K562 (cell line): Measurements from ENCODE around the gene UPF1. TPM values are rescaled to one million over a fixed set of nuclear protein-coding genes. Genes with fewer than 3 reads are reported as not detected.
"Not testable (repeated sequence)": the region's sequence is repeated elsewhere in the genome, so short reads cannot be mapped to it uniquely, and the experiment has no call there.

Experiments used
- ATAC-seq: fragments of 200-7000 bp; cut with Tn5 transposase; 3 replicates; pipeline ENCODE4 v1.9.1; 2020; ENCODE audit warnings: moderate library complexity
- BruUV-seq: library from RNA; stranded (reverse); fragments of 400-500 nt; replicated peaks from 2 replicates; lab custom pipeline; 2021; lab: Mats Ljungman, UMichigan
- CTCF ChIA-PET: fragments of 300-600 bp; formaldehyde crosslinking; extraction: SDS; loops from one replicate; lab custom pipeline; 2021; ENCODE audit warnings: low intra/inter-chr PET ratio; lab: Yijun Ruan, JAX
- POLR2A ChIA-PET: fragments of 300-600, 350-650 bp; sonication (Branson Sonifier 250); formaldehyde crosslinking; extraction: SDS; loops from one replicate; lab custom pipeline; 2021; ENCODE audit warnings: antibody characterized with exemption, inconsistent platforms; lab: Yijun Ruan, JAX
- DNase-seq, 4 experiments: peaks; one replicate each; pipeline versions ENCODE4 v3.0.0 to v3.0.0-alpha.2; 2011 to 2018; ENCODE audit warnings: low spot score in 3 of 4, mixed read lengths in 3 of 4; ENCODE audit errors: extremely low read depth in 1 of 4
- FAIRE-seq: peaks from 2 replicates; lab custom pipeline; 2011; peaks lifted over from hg19 to GRCh38; lab: Jason Lieb, UNC
- H2AFZ ChIP-seq: 2 replicates; pipeline ENCODE4 v1.6.0; 2011; ENCODE audit warnings: low read depth, low read length, control low read depth, inconsistent platforms
- H3K27ac ChIP-seq: fragments of 200-600 bp; 3 replicates; pipeline ENCODE4 v1.8.0; 2011; ENCODE audit warnings: low read depth, mild to moderate bottlenecking, control low read depth, inconsistent platforms, low read length, moderate library complexity, mixed read lengths; ENCODE audit errors: extremely low read depth
- H3K27me3 ChIP-seq, 2 experiments: fragments of 300-600 bp in 1 of 2; 2 replicates in 1 of 2; 3 replicates in 1 of 2; pipeline versions ENCODE4 v1.6.0 to v1.8.0; 2011; ENCODE audit warnings: inconsistent platforms in 2 of 2, low read length in 2 of 2, mild to moderate bottlenecking in 1 of 2, mixed read lengths in 1 of 2, moderate library complexity in 1 of 2; ENCODE audit not compliant: control insufficient read depth in 2 of 2, insufficient read depth in 2 of 2
- H3K36me3 ChIP-seq: fragments of 300-600 bp; 3 replicates; pipeline ENCODE4 v1.8.0; 2011; ENCODE audit warnings: mild to moderate bottlenecking, low read length, inconsistent platforms; ENCODE audit not compliant: control insufficient read depth, insufficient read depth
- H3K4me1 ChIP-seq, 2 experiments: fragments of 200-600 bp in 1 of 2; replicated peaks in 1 of 2; 2 replicates in 1 of 2; 3 replicates in 1 of 2; pipeline versions ENCODE4 v1.5.1 to v1.8.0; 2011; ENCODE audit warnings: inconsistent platforms in 2 of 2, low read length in 2 of 2, mild to moderate bottlenecking in 1 of 2, mixed read lengths in 1 of 2, moderate library complexity in 1 of 2; ENCODE audit not compliant: control insufficient read depth in 2 of 2, insufficient read depth in 2 of 2
- H3K4me2 ChIP-seq: 2 replicates; pipeline ENCODE4 v1.6.1; 2011; ENCODE audit warnings: low read length, control low read depth, inconsistent platforms, mixed read lengths; ENCODE audit not compliant: insufficient read depth
- H3K4me3 ChIP-seq: fragments of 200-600 bp; sonication (generic), shearing (Covaris generic); 2 replicates; pipeline ENCODE4 v1.5.1; 2016; ENCODE audit warnings: control low read depth, inconsistent platforms
- H3K79me2 ChIP-seq: fragments of 200-600 bp; 3 replicates; pipeline ENCODE4 v1.8.0; 2011; ENCODE audit warnings: low read length, inconsistent platforms; ENCODE audit not compliant: control insufficient read depth, insufficient read depth
- H3K9ac ChIP-seq, 2 experiments: 2 replicates each; pipeline versions ENCODE4 v1.6.0 to v1.6.1; 2011; ENCODE audit warnings: low read depth in 2 of 2, low read length in 2 of 2, control low read depth in 1 of 2, inconsistent platforms in 1 of 2, mild to moderate bottlenecking in 1 of 2, mixed read lengths in 1 of 2; ENCODE audit not compliant: insufficient read depth in 1 of 2
- H3K9me1 ChIP-seq: one replicate; pipeline ENCODE4 v1.6.0; 2011; ENCODE audit warnings: inconsistent platforms, mild to moderate bottlenecking, low read length, moderate library complexity; ENCODE audit not compliant: control insufficient read depth, insufficient read depth
- H3K9me3 ChIP-seq: replicated peaks from 2 replicates; pipeline ENCODE4 v1.5.1; 2011; ENCODE audit warnings: low read depth, low read length, inconsistent platforms; ENCODE audit not compliant: control insufficient read depth, insufficient read depth
- H4K20me1 ChIP-seq: replicated peaks from 2 replicates; pipeline ENCODE4 v1.6.1; 2011; ENCODE audit warnings: low read length, inconsistent platforms, mixed read lengths; ENCODE audit not compliant: control insufficient read depth, insufficient read depth
- CAMTA2 ChIP-seq: fragments of 250-450 bp; sonication (Bioruptor Pico); conservative IDR thresholded peaks from 2 replicates; pipeline ENCODE4 v1.5.1; 2022
- CBFA2T2 ChIP-seq: fragments of 450-650 bp; conservative IDR thresholded peaks from 2 replicates; pipeline ENCODE4 v1.6.1; 2017; ENCODE audit warnings: mild to moderate bottlenecking
- HDAC3 ChIP-seq: fragments of 450-650 bp; IDR thresholded peaks from 2 replicates; pipeline ENCODE4 v1.6.1; 2018; ENCODE audit warnings: borderline replicate concordance, mild to moderate bottlenecking, moderate library complexity; ENCODE audit not compliant: partially characterized antibody
- HNRNPUL1 ChIP-seq: fragments of 200-400 bp; formaldehyde crosslinking; IDR thresholded peaks from 2 replicates; pipeline ENCODE4 v1.6.1; 2017; ENCODE audit warnings: low read length
- POLR2G ChIP-seq: fragments of 200-400 bp; formaldehyde crosslinking; IDR thresholded peaks from 2 replicates; pipeline ENCODE4 v1.6.1; 2017; ENCODE audit warnings: low read depth, mild to moderate bottlenecking, antibody characterized with exemption, low read length, moderate library complexity
- RBM25 ChIP-seq: fragments of 200-400 bp; formaldehyde crosslinking; IDR thresholded peaks from 2 replicates; pipeline ENCODE4 v1.6.1; 2018; ENCODE audit warnings: low read length, low read depth, moderate library complexity; ENCODE audit not compliant: severe bottlenecking
- SMARCB1 ChIP-seq: IDR thresholded peaks from 2 replicates; pipeline ENCODE4 v1.6.1; 2011; ENCODE audit warnings: improper control_type of control experiment, low read depth; ENCODE audit not compliant: insufficient read length
- SNRNP70 ChIP-seq: fragments of 200-400 bp; formaldehyde crosslinking; optimal IDR thresholded peaks from 2 replicates; pipeline ENCODE3; 2017; ENCODE audit warnings: low read depth, low read length
- SRF ChIP-seq, 2 experiments: fragments of 250-450, 450-650 bp in 1 of 2; sonication (Bioruptor Pico) in 1 of 2; sonication (generic) in 1 of 2; formaldehyde crosslinking; IDR thresholded peaks; 2 replicates each; pipeline versions ENCODE4 v1.5.0 to v1.5.1; 2020 to 2022; ENCODE audit warnings: mild to moderate bottlenecking in 1 of 2, missing genetic modification reagents in 1 of 2
- ZFP36 ChIP-seq: fragments of 150-350 bp; IDR thresholded peaks from 2 replicates; pipeline ENCODE4 v1.6.1; 2018; ENCODE audit warnings: low read length, low read depth; ENCODE audit not compliant: partially characterized antibody
- ZNF121 ChIP-seq: sonication (generic); formaldehyde crosslinking; conservative IDR thresholded peaks from 2 replicates; pipeline ENCODE4 v1.8.0; 2022; ENCODE audit warnings: missing genetic modification reagents
- ZNF232 ChIP-seq: sonication (generic); formaldehyde crosslinking; IDR thresholded peaks from 2 replicates; pipeline ENCODE4 v1.8.0; 2022; ENCODE audit warnings: mild to moderate bottlenecking, missing genetic modification reagents
- WGBS: fragments of 100-300 bp; shearing (Covaris generic); methylation state at CpG from one replicate; pipeline ENCODE4 v1.1.6; 2016; ENCODE audit warnings: low coverage, mixed read lengths; ENCODE audit not compliant: insufficient coverage; ENCODE audit errors: missing lambda C conversion rate; 5-methylcytosine and 5-hydroxymethylcytosine counted together
- in situ Hi-C: fragments of 300-500 bp; cut with MboI; formaldehyde crosslinking; loops from 4 replicates; pipeline ENCODE4 v1.15.0; 2018; ENCODE audit warnings: inconsistent platforms, mixed read lengths
- intact Hi-C: fragments of 100-400 bp; cut with micrococcal nuclease; formaldehyde crosslinking; loops from 2 replicates; pipeline ENCODE4 v1.14.2; 2022
- polyA plus RNA-seq, 8 experiments: library from polyadenylated mRNA; depleted of rRNA in 4 of 8; stranded (reverse) in 5 of 8; unstranded in 3 of 8; fragments of >200 nt; fragmentation: Nextera tagmentation in 2 of 8; fragmentation: Illumina TruSeq in 1 of 8; extraction: Ambion mirVana in 2 of 8; extraction: Trizol in 1 of 8; gene quantifications; 2 replicates each; pipeline versions ENCODE4 v1.2.1 to v1.2.3, GENCODE V29; 2011 to 2014; ENCODE audit warnings: inconsistent platforms in 1 of 8, missing spikeins in 1 of 8
- total RNA-seq, 7 experiments: library from RNA; depleted of rRNA in 6 of 7; stranded (reverse); fragments of >200 nt in 6 of 7; fragmentation: Illumina TruSeq in 2 of 7; extraction: Trizol in 2 of 7; gene quantifications; 2 replicates each; pipeline versions ENCODE4 v1.2.1 to v1.2.3, GENCODE V29; 2011 to 2021; ENCODE audit warnings: low replicate concordance in 1 of 7
- TF ChIP-seq, protein P1 (sequence below): fragments of 250-450 bp; sonication (Bioruptor Pico); IDR thresholded peaks from 2 replicates; pipeline ENCODE4 v1.5.0; 2020; ENCODE audit warnings: mild to moderate bottlenecking

The UPF1 gene
- total and polyA plus RNA-seq, 9 of the 15 experiments (the other 6 are each of a cell fraction or from before 2014, with no cell fraction given): 0.34 to 103 (median 27.9) TPM

DNA sequence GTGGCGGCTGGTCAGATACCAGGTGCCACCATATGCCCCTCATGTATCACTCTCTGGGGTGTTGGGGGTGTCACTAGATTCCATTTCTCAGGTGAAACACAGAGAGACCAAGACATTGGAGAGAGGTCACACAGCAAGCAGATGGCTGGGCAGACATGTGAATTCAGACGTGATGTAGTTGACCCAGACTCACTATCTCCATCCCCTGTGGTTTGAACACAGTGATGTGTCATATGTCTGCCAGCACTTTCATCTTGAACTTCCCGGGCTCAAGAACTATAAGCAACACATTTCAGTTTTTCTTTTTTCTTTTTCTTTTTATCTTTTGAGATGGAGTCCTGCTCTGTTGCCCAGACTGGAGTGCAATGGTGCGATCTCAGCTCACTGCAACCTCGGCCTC, 16.1 kb upstream of the UPF1 start:
- ATAC-seq (no peak), FAIRE-seq (no peak)
- ChIA-PET CTCF (no interaction called here), POLR2A (interaction anchor here (0.7 kb wide), 1 partner anchor 206 kb away, joined by 3 read pairs; no protein-coding TSS in a partner anchor)
- Histone ChIP-seq H3K79me2 (no peaks in the 10 kb centered on the region), H3K27ac (no peak overlapping the region), H3K27me3 (peaks cover 27 to 47% of the 10 kb centered on the region in 2 experiments), H3K9ac (no peak overlapping the region), H3K4me3 (no peak overlapping the region), H4K20me1 (no peaks in the 10 kb centered on the region; the same call in 1 of the 2 replicates), H3K36me3 (no peaks in the 10 kb centered on the region), H3K9me3 (no peaks in the 10 kb centered on the region), H3K4me2 (no peak overlapping the region), H3K9me1 (no peaks in the 10 kb centered on the region), H3K4me1 (no peaks in the 10 kb centered on the region; a peak in 1 of 5 replicates), H2AFZ (no peak overlapping the region)
- WGBS: 22% methylated on average over 5 of the region's 5 CpGs
- no TSS peak for BruUV-seq
- in situ Hi-C loops: no loop called here
- intact Hi-C loops: no loop called here
- TF ChIP-seq ZNF121 (CRISPR knock-in tag) (0 out of 2 replicates have a peak, but pooled peaks have one; percentile 2), CBFA2T2 (no peak), SRF (CRISPR knock-in tag; IDR thresholded peaks at IDR 0.05) (no peak), HDAC3 (no peak), CAMTA2 (CRISPR knock-in tag) (no peak), SNRNP70 (no peak), ZFP36 (peak; percentile 45), SMARCB1 (no peak), RBM25 (peak; percentile 15), POLR2G (no peak), ZNF232 (CRISPR knock-in tag) (no peak), HNRNPUL1 (no peak)
- TF ChIP-seq, protein P1, sequence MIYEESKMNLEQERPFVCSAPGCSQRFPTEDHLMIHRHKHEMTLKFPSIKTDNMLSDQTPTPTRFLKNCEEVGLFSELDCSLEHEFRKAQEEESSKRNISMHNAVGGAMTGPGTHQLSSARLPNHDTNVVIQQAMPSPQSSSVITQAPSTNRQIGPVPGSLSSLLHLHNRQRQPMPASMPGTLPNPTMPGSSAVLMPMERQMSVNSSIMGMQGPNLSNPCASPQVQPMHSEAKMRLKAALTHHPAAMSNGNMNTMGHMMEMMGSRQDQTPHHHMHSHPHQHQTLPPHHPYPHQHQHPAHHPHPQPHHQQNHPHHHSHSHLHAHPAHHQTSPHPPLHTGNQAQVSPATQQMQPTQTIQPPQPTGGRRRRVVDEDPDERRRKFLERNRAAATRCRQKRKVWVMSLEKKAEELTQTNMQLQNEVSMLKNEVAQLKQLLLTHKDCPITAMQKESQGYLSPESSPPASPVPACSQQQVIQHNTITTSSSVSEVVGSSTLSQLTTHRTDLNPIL (CRISPR knock-in tag): no peak
- TF ChIP-seq, all 486 proteins: peak for 3
- no peak for DNase-seq

DNA sequence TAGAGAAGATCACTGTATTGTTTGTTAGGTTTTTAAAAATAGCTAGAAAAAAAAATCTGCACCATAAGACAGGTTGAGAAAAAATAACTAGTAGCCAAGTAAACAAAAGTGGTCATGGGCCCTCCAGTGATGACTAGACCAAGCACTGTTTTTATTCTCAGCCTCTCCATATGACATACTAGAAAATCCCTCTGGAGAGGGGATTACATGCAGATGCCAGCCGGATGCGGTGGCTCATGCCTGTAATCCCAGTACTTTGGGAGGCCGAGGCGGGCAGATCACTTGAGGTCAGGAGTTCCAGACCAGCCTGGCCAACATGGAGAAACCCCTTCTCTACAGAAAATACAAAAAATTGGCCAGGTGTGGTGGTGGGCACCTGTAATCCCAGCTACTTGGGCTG, 15.1 kb upstream of the UPF1 start:
- not testable (repeated sequence) for FAIRE-seq

More for the DNA sequence above, 15.1 kb upstream of the UPF1 start:
- ATAC-seq, H3K79me2 ChIP-seq, H3K4me2 ChIP-seq, H4K20me1 ChIP-seq, H3K4me3 ChIP-seq, BruUV-seq, H3K27ac ChIP-seq, H3K4me1 ChIP-seq, H3K9ac ChIP-seq, H3K9me3 ChIP-seq, H3K9me1 ChIP-seq, H3K36me3 ChIP-seq, in situ Hi-C loops, CTCF ChIA-PET, POLR2A ChIA-PET, intact Hi-C loops, DNase-seq, H2AFZ ChIP-seq: not testable (repeated sequence)
- H3K27me3 ChIP-seq: peaks cover 27 to 42% of the 10 kb centered on the region in 2 experiments
- 53% methylated on average over 4 of the region's 4 CpGs for WGBS
